NOMO-1 (cell line): ENCODE results near the gene ALG2.

Experiments
- DNase-seq, 2 experiments: peaks; one replicate each; lab custom pipeline; 2025; ENCODE audit not compliant: unreplicated experiment in 2 of 2; lab: John Stamatoyannopoulos, UW

ALG2 gene

GRCh38 chr9:99177576-99178366 lies 44.0 kb downstream of the ALG2 start:
- DNase-seq: no peak

DNA sequence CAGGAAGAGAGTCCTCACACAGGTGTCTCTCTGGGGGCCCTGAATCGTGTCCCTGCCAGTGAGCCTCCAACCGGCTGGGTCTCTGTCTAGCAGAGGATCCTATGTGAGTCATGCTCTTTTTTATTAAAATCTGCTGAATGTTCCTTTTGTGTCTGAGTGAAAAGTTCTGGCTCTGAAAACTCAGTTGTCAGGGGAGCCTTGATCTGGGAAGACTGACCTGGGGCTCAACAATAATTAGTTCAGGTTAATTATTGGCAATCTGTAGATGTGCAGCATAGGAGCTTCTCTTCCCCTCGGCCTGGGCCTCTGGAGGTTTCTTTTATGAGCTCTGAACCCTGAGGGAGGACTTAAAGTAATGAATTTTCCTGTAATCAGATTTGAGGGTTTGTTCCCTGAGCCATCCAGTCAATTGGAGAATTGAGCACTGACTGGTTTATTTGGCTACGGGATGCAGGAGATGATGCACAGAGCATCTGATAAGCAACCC lies 45.2 kb downstream of the ALG2 start:
- no peak for DNase-seq

GRCh38 chr9:99173570-99174504 lies 47.9 kb downstream of the ALG2 start:
- no peak for DNase-seq

- DNase-seq: no peak
Observed at GRCh38 chr9:99172124-99173091, 49.3 kb downstream of the ALG2 start.

DNA sequence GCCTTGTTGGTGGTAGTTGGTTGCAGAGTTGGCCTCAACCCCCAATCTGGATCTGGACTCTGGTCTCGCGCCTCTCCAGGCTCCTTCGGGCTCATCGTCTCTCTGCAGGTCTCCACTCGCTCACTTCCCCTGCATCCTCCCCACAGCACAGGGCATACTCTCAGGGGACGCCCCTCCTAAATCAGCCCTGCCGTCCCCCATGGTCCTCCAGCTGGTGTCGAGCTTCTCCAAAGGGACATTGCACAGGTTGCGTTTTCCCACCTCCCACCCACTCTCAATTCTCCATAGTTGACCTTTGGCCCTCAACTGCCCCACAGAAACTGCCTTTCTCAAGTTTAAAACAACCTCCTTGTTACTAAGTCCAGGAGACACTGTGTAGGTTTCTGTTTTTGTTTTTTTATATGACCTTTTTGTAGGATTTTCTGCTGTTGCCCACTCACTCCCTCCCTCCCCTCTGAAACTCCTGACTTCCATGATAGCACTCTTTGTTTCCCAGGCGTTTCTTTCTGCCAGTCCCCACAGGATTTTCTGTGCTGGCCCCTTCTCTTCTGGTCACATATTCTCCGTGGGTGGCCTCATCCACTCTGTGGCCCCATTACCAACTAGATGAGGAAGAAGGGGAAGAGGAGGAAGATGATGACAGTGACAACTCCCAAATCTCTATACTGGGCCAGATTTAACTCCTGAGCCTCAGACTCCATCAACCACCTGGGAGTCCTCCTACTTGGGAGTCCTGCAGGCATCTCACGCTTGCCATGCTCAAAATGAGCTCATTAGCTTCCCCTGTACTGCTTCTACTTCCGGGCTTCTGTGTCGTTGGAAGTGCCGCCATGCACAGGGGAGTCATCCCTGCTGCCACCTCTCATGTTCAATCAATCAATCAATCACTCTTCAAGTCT lies 50.3 kb downstream of the ALG2 start:
- no peak for DNase-seq

DNA sequence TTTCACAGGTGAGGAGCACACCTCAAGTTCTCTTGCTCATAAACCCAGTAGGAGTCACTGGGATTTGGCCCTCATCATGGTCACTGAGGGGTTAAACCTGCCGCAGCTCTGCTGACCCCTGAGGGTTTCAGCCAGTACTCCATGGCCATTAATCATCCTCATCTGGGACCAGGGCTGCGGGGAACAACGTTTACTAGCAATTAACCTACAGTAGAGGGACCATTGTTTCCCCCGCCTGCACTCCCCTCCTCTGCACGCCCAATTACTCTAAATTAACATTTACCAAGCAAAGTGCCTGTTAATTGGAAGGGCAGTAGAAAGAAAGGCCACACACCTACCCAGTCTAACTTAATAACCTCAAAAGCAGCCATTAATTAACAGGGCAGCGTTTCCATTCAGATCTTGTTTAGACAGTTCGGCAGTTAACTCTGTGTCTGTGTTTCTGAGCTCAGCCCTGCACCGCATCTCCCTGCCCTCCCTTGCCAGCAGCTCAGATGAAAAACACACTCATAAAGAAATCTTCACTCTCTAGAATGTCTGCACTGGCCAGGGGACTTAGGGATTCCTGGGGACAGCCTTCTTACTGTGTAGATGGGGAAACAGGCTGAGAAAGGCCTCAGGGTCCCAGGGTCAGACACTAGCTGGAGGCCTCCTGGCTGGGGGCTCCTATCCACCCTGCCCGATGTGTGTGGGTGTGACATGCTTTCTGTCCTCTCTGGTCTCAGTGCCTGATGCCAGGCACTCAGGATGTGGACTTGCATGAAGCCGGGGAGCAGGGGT lies 51.6 kb downstream of the ALG2 start:
- DNase-seq: no peak

- no peak for DNase-seq
Observed at GRCh38 chr9:99169086-99169485, 52.7 kb downstream of the ALG2 start.

DNA sequence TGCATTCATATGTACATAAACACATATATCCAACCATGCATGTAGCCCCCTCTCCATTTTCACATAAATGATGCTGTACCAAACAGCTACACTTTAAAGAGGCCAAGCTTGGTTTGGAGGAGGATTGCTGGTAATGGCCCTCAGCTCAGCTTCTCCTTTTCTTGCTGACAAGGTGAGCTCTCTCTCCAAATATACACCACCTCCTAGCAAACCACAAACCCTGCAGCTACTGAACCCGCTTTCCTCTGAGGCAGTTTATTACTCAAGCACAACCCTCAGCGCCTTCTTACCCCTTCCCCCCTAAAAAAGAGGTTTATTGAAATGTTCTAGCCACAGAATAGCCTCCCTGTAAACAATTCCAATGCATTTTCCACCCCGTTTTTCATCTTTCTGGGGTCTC lies 54.0 kb downstream of the ALG2 start:
- peak; percentile 40 to 49 for DNase-seq

DNA sequence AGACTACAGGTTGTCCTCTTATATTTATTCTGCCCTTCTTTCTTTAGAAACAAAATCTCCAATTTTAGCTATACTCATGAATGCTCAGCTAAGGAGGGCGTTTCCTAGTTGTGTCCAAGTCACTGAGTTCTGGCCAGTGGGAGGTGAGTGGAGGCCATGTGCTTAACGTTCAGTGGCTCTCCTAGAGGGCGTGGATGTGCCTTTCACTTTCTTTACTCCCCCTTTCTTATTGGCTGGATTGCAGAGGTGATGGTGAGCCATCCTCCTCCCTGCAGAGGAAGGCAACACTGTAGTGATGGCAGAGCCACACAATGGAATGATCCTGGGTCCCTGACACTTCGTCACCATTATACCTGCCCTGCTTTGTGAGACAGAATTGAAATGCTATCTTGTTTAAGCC lies 54.6 kb downstream of the ALG2 start:
- DNase-seq: no peak
